ENCODE results near the gene NFIX. TPM values are rescaled to one million over a fixed set of nuclear protein-coding genes. Genes with fewer than 3 reads are reported as not detected.

NFIX gene
- total and polyA plus RNA-seq, 2 of the 13 experiments (the other 11 are each of a cell fraction or from before 2014, with no cell fraction given): 3.4 to 5.4 TPM

DNA sequence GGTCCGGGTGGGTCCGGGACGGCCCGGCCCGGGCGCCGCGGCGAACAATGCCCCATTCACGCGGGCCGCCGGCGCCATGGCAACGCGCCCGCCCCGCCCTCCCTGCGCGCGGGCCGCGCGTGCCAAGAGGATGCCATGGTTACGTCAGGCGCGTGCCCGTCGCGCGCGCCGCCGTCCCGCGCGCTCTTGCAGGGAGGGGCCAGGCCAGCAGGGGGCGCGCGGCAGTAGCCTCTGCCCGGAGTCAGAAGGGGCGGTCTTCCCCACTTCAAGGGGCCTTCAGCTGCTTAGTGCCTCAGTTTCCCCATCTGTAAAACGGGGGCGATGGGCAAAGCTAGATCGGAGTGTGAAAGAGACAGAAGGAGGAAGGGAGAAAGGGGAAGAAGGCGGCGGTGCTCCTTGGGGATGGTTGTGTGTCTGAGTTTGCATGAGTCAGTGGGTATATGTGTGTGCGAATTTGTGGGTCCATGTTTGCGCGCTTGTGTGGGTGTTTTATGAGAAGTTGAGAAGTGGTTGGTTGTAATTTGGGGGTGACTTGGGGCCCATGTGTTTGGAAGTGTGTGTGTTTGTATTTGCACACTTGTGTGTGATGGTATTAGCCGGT is 11.6 kb upstream of the NFIX start (continued):
- TF ChIP-seq KDM4B (CRISPR knock-in tag; IDR thresholded peaks at IDR 0.05) (no peak), CHD4 (IDR thresholded peaks at IDR 0.05; ENCODE audit: borderline replicate concordance, low read length) (no peak), BORCS8-MEF2B (CRISPR knock-in tag; IDR thresholded peaks at IDR 0.05) (peak; percentile 67; the same call in 1 of the 2 replicates), MBD4 (IDR thresholded peaks at IDR 0.05; ENCODE audit: borderline replicate concordance, low read length) (no peak), FOXC1 (CRISPR knock-in tag; IDR thresholded peaks at IDR 0.05; ENCODE audit: borderline replicate concordance) (0 out of 2 replicates have a peak, but pooled peaks have one; percentile 31), SRSF4 (IDR thresholded peaks at IDR 0.05; ENCODE audit: low read depth, low read length, poor library complexity, severe bottlenecking) (no peak), CHCHD3 (CRISPR knock-in tag; IDR thresholded peaks at IDR 0.05) (no peak), ZKSCAN8 (CRISPR knock-in tag; IDR thresholded peaks at IDR 0.05; ENCODE audit: borderline replicate concordance) (0 out of 2 replicates have a peak, but pooled peaks have one; percentile 48), SAFB2 (CRISPR knock-in tag; IDR thresholded peaks at IDR 0.05; ENCODE audit: borderline replicate concordance, low read depth) (no peak)
- TF ChIP-seq, protein P1, sequence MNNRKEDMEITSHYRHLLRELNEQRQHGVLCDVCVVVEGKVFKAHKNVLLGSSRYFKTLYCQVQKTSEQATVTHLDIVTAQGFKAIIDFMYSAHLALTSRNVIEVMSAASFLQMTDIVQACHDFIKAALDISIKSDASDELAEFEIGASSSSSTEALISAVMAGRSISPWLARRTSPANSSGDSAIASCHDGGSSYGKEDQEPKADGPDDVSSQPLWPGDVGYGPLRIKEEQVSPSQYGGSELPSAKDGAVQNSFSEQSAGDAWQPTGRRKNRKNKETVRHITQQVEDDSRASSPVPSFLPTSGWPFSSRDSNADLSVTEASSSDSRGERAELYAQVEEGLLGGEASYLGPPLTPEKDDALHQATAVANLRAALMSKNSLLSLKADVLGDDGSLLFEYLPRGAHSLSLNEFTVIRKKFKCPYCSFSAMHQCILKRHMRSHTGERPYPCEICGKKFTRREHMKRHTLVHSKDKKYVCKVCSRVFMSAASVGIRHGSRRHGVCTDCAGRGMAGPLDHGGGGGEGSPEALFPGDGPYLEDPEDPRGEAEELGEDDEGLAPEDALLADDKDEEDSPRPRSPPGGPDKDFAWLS (CRISPR knock-in tag; IDR thresholded peaks at IDR 0.05; ENCODE audit: borderline replicate concordance): no peak
- TF ChIP-seq, protein P2, sequence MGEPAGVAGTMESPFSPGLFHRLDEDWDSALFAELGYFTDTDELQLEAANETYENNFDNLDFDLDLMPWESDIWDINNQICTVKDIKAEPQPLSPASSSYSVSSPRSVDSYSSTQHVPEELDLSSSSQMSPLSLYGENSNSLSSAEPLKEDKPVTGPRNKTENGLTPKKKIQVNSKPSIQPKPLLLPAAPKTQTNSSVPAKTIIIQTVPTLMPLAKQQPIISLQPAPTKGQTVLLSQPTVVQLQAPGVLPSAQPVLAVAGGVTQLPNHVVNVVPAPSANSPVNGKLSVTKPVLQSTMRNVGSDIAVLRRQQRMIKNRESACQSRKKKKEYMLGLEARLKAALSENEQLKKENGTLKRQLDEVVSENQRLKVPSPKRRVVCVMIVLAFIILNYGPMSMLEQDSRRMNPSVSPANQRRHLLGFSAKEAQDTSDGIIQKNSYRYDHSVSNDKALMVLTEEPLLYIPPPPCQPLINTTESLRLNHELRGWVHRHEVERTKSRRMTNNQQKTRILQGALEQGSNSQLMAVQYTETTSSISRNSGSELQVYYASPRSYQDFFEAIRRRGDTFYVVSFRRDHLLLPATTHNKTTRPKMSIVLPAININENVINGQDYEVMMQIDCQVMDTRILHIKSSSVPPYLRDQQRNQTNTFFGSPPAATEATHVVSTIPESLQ (CRISPR knock-in tag; conservative IDR thresholded peaks at IDR 0.05): no peak
- TF ChIP-seq, protein P3, sequence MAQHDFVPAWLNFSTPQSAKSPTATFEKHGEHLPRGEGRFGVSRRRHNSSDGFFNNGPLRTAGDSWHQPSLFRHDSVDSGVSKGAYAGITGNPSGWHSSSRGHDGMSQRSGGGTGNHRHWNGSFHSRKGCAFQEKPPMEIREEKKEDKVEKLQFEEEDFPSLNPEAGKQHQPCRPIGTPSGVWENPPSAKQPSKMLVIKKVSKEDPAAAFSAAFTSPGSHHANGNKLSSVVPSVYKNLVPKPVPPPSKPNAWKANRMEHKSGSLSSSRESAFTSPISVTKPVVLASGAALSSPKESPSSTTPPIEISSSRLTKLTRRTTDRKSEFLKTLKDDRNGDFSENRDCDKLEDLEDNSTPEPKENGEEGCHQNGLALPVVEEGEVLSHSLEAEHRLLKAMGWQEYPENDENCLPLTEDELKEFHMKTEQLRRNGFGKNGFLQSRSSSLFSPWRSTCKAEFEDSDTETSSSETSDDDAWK (CRISPR knock-in tag; IDR thresholded peaks at IDR 0.05): no peak
- TF ChIP-seq, protein P4, sequence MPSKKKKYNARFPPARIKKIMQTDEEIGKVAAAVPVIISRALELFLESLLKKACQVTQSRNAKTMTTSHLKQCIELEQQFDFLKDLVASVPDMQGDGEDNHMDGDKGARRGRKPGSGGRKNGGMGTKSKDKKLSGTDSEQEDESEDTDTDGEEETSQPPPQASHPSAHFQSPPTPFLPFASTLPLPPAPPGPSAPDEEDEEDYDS (CRISPR knock-in tag; IDR thresholded peaks at IDR 0.05): no peak
- TF ChIP-seq, protein P5, sequence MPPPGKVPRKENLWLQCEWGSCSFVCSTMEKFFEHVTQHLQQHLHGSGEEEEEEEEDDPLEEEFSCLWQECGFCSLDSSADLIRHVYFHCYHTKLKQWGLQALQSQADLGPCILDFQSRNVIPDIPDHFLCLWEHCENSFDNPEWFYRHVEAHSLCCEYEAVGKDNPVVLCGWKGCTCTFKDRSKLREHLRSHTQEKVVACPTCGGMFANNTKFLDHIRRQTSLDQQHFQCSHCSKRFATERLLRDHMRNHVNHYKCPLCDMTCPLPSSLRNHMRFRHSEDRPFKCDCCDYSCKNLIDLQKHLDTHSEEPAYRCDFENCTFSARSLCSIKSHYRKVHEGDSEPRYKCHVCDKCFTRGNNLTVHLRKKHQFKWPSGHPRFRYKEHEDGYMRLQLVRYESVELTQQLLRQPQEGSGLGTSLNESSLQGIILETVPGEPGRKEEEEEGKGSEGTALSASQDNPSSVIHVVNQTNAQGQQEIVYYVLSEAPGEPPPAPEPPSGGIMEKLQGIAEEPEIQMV (CRISPR knock-in tag; IDR thresholded peaks at IDR 0.05; ENCODE audit: low read depth): no peak
- TF ChIP-seq, protein P6, sequence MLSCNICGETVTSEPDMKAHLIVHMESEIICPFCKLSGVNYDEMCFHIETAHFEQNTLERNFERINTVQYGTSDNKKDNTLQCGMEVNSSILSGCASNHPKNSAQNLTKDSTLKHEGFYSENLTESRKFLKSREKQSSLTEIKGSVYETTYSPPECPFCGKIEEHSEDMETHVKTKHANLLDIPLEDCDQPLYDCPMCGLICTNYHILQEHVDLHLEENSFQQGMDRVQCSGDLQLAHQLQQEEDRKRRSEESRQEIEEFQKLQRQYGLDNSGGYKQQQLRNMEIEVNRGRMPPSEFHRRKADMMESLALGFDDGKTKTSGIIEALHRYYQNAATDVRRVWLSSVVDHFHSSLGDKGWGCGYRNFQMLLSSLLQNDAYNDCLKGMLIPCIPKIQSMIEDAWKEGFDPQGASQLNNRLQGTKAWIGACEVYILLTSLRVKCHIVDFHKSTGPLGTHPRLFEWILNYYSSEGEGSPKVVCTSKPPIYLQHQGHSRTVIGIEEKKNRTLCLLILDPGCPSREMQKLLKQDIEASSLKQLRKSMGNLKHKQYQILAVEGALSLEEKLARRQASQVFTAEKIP (CRISPR knock-in tag; IDR thresholded peaks at IDR 0.05; ENCODE audit: borderline replicate concordance): no peak
